H1 (cell line): Measurements from ENCODE around the gene BTBD9. TPM values are rescaled to one million over a fixed set of nuclear protein-coding genes. Genes with fewer than 3 reads are reported as not detected.

Experiments used
- MAFK ChIP-seq: IDR thresholded peaks from 2 replicates; pipeline ENCODE4 v1.6.1; 2012; ENCODE audit warnings: low read depth, mild to moderate bottlenecking, improper control_type of control experiment, low read length
- POLR2A ChIP-seq, 2 experiments: IDR thresholded peaks; 1 replicate in 1 of 2; 2 replicates in 1 of 2; pipeline ENCODE4 v1.6.1; 2011; ENCODE audit warnings: low read depth in 2 of 2, low read length in 2 of 2, mild to moderate bottlenecking in 2 of 2; ENCODE audit errors: control extremely low read depth in 1 of 2
- RBBP5 ChIP-seq: IDR thresholded peaks from 2 replicates; pipeline ENCODE4 v1.7.1; 2012; ENCODE audit warnings: low read depth, mild to moderate bottlenecking, inconsistent platforms, low read length, moderate library complexity, borderline replicate concordance
- YY1 ChIP-seq: IDR thresholded peaks from 2 replicates; pipeline ENCODE4 v1.6.1; 2011; ENCODE audit warnings: low read depth, mild to moderate bottlenecking, low read length
- polyA plus RNA-seq, 7 experiments: library from polyadenylated mRNA; depleted of rRNA in 3 of 7; stranded (reverse) in 5 of 7; unstranded in 2 of 7; fragments of >200 nt in 5 of 7; fragments of 200-250 nt in 2 of 7; gene quantifications; 1 replicate in 5 of 7; 2 replicates in 1 of 7; 4 replicates in 1 of 7; pipeline versions ENCODE4 v1.2.1 to v1.2.3, GENCODE V29; 2011 to 2013; ENCODE audit warnings: missing spikeins in 2 of 7, mixed read lengths in 2 of 7
- total RNA-seq: library from RNA; stranded (reverse); fragmentation: NEBNext Ultra II Directional; extraction: Animal tissue kit (Norgen Biotek cat#: 25700); gene quantifications from 2 replicates; pipeline ENCODE4 v1.2.1, GENCODE V29; 2021

BTBD9 gene
- total and polyA plus RNA-seq, 2 of the 8 experiments (the other 6 are each of a cell fraction or from before 2014, with no cell fraction given) = 0.92 to 4.1 TPM

- TF ChIP-seq YY1 = no peak
- TF ChIP-seq MAFK = no peak
- TF ChIP-seq POLR2A (IDR thresholded peaks at IDR 0.05; ENCODE audit: control extremely low read depth in 1 of 2, low read depth in 2 of 2, low read length in 2 of 2) = no peak
- no peak for TF ChIP-seq RBBP5
These were observed 356.8 kb downstream of the BTBD9 start (continued) for GRCh38 chr6:38282911-38283310.
